Bronchial epithelial cell (primary cell): ENCODE results near the gene CCDC61. TPM values are rescaled to one million over a fixed set of nuclear protein-coding genes. Genes with fewer than 3 reads are reported as not detected.

Experiments
- DNase-seq: peaks from one replicate; pipeline ENCODE4 v3.0.0-alpha.2; 2010; ENCODE audit warnings: low read depth
- FAIRE-seq: peaks from 2 replicates; lab custom pipeline; 2011; peaks lifted over from hg19 to GRCh38; lab: Jason Lieb, UNC
- H3K27me3 ChIP-seq: 2 replicates; pipeline ENCODE4 v1.5.1; 2011; ENCODE audit warnings: low read length; ENCODE audit not compliant: control insufficient read depth, insufficient read depth
- H3K36me3 ChIP-seq: 2 replicates; pipeline ENCODE4 v1.5.1; 2011; ENCODE audit warnings: low read length; ENCODE audit not compliant: control insufficient read depth, insufficient read depth
- H3K4me3 ChIP-seq: 2 replicates; pipeline ENCODE4 v1.5.1; 2011; ENCODE audit warnings: mild to moderate bottlenecking, low read depth, low read length, control low read depth
- total RNA-seq: library from RNA; depleted of rRNA; stranded (reverse); fragments of >200 nt; gene quantifications from 2 replicates; pipeline ENCODE4 v1.2.1, GENCODE V29; 2014
- TF ChIP-seq, protein P1 (sequence below): IDR thresholded peaks from 2 replicates; pipeline ENCODE4 v1.5.1; 2011; ENCODE audit warnings: mild to moderate bottlenecking, moderate library complexity, low read length, control low read depth, inconsistent platforms; ENCODE audit not compliant: insufficient read depth, severe bottlenecking

CCDC61 gene
- total RNA-seq, 1 donor from 2014 or later, result 10.3 TPM

- no peak overlapping the region for H3K4me3 ChIP-seq
- FAIRE-seq (peak; percentile 13), DNase-seq (no peak)
- peaks cover 16% of the 10 kb centered on the region for H3K27me3 ChIP-seq
- TF ChIP-seq, protein P1, sequence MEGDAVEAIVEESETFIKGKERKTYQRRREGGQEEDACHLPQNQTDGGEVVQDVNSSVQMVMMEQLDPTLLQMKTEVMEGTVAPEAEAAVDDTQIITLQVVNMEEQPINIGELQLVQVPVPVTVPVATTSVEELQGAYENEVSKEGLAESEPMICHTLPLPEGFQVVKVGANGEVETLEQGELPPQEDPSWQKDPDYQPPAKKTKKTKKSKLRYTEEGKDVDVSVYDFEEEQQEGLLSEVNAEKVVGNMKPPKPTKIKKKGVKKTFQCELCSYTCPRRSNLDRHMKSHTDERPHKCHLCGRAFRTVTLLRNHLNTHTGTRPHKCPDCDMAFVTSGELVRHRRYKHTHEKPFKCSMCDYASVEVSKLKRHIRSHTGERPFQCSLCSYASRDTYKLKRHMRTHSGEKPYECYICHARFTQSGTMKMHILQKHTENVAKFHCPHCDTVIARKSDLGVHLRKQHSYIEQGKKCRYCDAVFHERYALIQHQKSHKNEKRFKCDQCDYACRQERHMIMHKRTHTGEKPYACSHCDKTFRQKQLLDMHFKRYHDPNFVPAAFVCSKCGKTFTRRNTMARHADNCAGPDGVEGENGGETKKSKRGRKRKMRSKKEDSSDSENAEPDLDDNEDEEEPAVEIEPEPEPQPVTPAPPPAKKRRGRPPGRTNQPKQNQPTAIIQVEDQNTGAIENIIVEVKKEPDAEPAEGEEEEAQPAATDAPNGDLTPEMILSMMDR, result no peak
- no peaks in the 10 kb centered on the region for H3K36me3 ChIP-seq
Observed at GRCh38 chr19:46067691-46068090, 72.4 kb downstream of the CCDC61 start.

Other genes with a start within 250 kb of the CCDC61 start
- 1.7 and 2.1 TPM in 2 replicates for gene SIX5, start 226.2 kb upstream of the CCDC61 start, total RNA-seq
- 4.7 and 9.1 TPM in 2 replicates for gene DMPK, start 213.0 kb upstream of the CCDC61 start, total RNA-seq
- 25.3 and 29.0 TPM in 2 replicates for gene DMWD, start 202.6 kb upstream of the CCDC61 start, total RNA-seq
- gene RSPH6A, start 180.2 kb upstream of the CCDC61 start, total RNA-seq, result under 0.01 TPM in 1 of 2 replicates, not detected in the other
- 27.9 and 29.7 TPM in 2 replicates for gene SYMPK, start 132.3 kb upstream of the CCDC61 start, total RNA-seq
- not detected in 2 replicates for gene FOXA3, start 131.1 kb upstream of the CCDC61 start, total RNA-seq
- gene IRF2BP1, start 109.3 kb upstream of the CCDC61 start, total RNA-seq, result 11.3 and 11.8 TPM in 2 replicates
- 0.53 and 0.90 TPM in 2 replicates for gene MYPOP, start 92.9 kb upstream of the CCDC61 start, total RNA-seq
- gene NANOS2, start 80.7 kb upstream of the CCDC61 start, total RNA-seq, result not detected in 2 replicates
- gene NOVA2, start 21.6 kb upstream of the CCDC61 start, total RNA-seq, result not detected in 2 replicates
- not detected in 2 replicates for gene PGLYRP1, start 27.6 kb downstream of the CCDC61 start, total RNA-seq
- not detected in 2 replicates for gene IGFL4, start 45.5 kb downstream of the CCDC61 start, total RNA-seq
- gene IGFL3, start 129.2 kb downstream of the CCDC61 start, total RNA-seq, result not detected in 2 replicates
- 2.4 TPM in 1 of 2 replicates, not detected in the other for gene IGFL2, start 152.8 kb downstream of the CCDC61 start, total RNA-seq
- not detected in 2 replicates for gene IGFL1, start 234.3 kb downstream of the CCDC61 start, total RNA-seq